Measurements from ENCODE around the gene UBXN11.

DNA sequence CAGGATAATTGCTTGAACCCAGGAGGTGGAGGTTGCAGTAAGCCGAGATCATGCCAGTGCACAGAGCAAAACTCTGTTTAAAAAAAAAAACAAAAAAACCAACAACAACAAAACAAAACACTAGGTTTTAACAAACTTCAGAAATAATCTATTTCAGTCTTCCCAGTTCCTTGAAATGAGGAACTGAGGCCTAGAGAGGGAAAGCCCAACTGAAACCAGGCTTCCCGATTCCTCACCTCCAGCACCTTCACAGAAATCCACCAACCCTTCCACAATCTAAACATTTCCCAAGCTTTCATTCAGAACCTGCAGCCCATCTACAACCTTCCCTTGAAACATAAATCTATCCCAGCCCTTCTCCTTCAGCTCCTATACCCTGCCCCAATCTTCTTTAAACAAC is 10.7 kb upstream of the UBXN11 start:
- TF ChIP-seq POLR2A (IDR thresholded peaks at IDR 0.05) (no peak), CTCF (IDR thresholded peaks at IDR 0.05 in 4 of 5, conservative IDR thresholded peaks at IDR 0.05 in 1 of 5) (no peak)
